ENCODE data around the gene LYSET. TPM values are rescaled to one million over a fixed set of nuclear protein-coding genes. Genes with fewer than 3 reads are reported as not detected.

Gene LYSET, protein sequence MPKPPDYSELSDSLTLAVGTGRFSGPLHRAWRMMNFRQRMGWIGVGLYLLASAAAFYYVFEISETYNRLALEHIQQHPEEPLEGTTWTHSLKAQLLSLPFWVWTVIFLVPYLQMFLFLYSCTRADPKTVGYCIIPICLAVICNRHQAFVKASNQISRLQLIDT
- 5.9 and 11.9 TPM in 2 replicates for total RNA-seq

DNA sequence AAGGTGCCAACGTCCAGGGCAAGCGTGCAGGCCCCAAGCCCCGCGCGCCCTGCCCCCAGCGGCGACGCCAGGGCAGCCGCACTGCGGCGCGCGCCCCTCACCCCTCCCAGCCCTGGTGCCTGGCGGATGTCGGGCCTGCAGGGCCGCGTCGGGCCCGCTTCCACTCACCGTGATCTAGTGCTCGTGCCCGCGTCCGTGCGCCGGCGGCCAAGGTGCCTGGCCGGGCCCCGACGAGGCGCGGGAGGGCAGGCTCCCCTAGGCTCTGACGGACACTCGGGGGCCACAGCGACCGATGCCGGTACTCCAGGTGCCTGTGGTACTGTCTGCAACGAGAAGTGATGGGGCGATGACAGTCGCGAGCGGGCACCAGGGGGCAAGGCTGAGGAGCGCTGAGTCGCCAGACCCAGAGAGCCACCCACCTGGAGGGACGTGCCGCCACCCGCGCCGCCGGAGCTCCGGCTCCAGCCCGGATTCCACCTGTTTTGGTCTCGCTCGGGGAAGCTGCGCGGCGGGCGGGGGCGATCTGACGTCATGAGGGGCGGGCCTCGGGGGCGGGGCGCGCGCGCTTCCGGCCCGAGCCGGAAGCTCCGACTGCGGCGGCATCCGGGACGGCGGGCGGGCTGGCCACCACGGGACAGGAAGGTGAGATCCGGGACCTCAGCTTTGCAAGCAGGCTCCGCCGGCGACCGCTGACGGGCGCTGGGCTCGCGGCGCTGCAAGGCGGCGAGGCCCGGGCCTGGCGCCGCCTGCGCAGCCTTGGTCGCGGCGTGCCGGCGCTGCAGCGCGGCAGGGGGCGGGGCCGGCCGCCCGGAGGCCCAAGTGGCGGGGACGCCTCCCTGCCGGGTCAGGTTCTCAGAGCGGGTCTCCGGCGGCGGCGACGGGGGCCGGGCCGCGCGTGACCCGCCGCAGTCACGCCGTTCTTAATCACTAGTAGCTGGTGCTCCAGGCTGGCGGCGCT lies at the start of gene LYSET, which contains the start of gene MOAP1:
TSS of gene LYSET (plus strand) at position 927 of the 958 bp plus-strand sequence. CDS start 89 bp downstream, outside the sequence.
TSS of gene MOAP1 (minus strand) at position 507 of the 958 bp plus-strand sequence. CDS start 655 bp downstream, outside the sequence.

GRCh38 chr14:93206793-93207467 lies 21.8 kb downstream of the LYSET start, which contains the start of the genes GON7 and UBR7:
GON7 (minus strand) TSS chr14:93207065; CDS start chr14:93207037, 28 bp downstream.
UBR7 (plus strand) TSS chr14:93207256; CDS start chr14:93207292, 36 bp downstream.

Other genes with a start within 250 kb of the LYSET start
- gene ITPK1, start 69.4 kb upstream of the LYSET start, total RNA-seq = 10.7 and 16.9 TPM in 2 replicates
- gene MOAP1, start 420 bp upstream of the LYSET start, total RNA-seq = 9.3 and 12.9 TPM in 2 replicates
- gene GON7, start 21.7 kb downstream of the LYSET start, total RNA-seq = 8.8 and 13.7 TPM in 2 replicates
- 11.4 and 37.1 TPM in 2 replicates for gene UBR7, start 21.9 kb downstream of the LYSET start, total RNA-seq
- 28.4 and 32.5 TPM in 2 replicates for gene BTBD7, start 147.7 kb downstream of the LYSET start, total RNA-seq
- not detected in 2 replicates for gene COX8C, start 161.9 kb downstream of the LYSET start, total RNA-seq
- under 0.01 TPM in 1 of 2 replicates, not detected in the other for gene UNC79, start 245.6 kb downstream of the LYSET start, total RNA-seq

Data from placental pericyte (primary cell).